ENCODE results near the gene AP2A1.

DNA sequence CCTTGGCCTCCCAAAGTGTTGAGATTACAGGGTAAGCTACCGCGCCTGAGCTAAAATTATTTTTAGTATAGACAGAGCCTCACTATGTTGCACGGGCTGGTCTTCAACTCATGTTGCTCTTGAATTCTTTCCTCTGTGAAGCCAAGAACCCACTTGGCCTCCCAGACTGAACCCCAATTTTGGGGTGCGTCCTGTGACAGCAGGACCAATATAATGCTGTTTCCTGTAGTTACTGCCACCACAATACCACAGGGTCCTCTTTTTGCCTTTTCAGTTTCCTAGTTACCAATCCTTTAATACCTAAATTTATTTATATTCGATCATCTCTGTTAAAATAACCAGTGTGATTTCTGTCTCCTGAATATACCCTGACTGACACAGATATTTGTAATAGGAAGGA lies 36.6 kb upstream of the AP2A1 start:
- TF ChIP-seq, protein P1, sequence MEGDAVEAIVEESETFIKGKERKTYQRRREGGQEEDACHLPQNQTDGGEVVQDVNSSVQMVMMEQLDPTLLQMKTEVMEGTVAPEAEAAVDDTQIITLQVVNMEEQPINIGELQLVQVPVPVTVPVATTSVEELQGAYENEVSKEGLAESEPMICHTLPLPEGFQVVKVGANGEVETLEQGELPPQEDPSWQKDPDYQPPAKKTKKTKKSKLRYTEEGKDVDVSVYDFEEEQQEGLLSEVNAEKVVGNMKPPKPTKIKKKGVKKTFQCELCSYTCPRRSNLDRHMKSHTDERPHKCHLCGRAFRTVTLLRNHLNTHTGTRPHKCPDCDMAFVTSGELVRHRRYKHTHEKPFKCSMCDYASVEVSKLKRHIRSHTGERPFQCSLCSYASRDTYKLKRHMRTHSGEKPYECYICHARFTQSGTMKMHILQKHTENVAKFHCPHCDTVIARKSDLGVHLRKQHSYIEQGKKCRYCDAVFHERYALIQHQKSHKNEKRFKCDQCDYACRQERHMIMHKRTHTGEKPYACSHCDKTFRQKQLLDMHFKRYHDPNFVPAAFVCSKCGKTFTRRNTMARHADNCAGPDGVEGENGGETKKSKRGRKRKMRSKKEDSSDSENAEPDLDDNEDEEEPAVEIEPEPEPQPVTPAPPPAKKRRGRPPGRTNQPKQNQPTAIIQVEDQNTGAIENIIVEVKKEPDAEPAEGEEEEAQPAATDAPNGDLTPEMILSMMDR (IDR thresholded peaks at IDR 0.05 in 2 of 3, conservative IDR thresholded peaks at IDR 0.05 in 1 of 3; ENCODE audit: insufficient read depth in 2 of 3, low read depth in 1 of 3, low read length in 3 of 3), result no peak
- TF ChIP-seq POLR2A (conservative IDR thresholded peaks at IDR 0.05) (no peak), NR1H2 (CRISPR knock-in tag; IDR thresholded peaks at IDR 0.05) (no peak), TBP (optimal IDR thresholded peaks at IDR 0.05; ENCODE audit: low read depth, low read length) (no peak), ARHGAP35 (IDR thresholded peaks at IDR 0.05; ENCODE audit: partially characterized antibody) (no peak), ZNF274 (IDR thresholded peaks at IDR 0.05; ENCODE audit: borderline replicate concordance, low read depth, low read length) (no peak), ZNF253 (CRISPR knock-in tag; conservative IDR thresholded peaks at IDR 0.05) (no peak), NFIC (IDR thresholded peaks at IDR 0.05) (no peak), DPF2 (IDR thresholded peaks at IDR 0.05) (no peak), EZH2 (IDR thresholded peaks at IDR 0.05; ENCODE audit: borderline replicate concordance, low read depth, low read length) (no peak)
- TF ChIP-seq, protein P2, sequence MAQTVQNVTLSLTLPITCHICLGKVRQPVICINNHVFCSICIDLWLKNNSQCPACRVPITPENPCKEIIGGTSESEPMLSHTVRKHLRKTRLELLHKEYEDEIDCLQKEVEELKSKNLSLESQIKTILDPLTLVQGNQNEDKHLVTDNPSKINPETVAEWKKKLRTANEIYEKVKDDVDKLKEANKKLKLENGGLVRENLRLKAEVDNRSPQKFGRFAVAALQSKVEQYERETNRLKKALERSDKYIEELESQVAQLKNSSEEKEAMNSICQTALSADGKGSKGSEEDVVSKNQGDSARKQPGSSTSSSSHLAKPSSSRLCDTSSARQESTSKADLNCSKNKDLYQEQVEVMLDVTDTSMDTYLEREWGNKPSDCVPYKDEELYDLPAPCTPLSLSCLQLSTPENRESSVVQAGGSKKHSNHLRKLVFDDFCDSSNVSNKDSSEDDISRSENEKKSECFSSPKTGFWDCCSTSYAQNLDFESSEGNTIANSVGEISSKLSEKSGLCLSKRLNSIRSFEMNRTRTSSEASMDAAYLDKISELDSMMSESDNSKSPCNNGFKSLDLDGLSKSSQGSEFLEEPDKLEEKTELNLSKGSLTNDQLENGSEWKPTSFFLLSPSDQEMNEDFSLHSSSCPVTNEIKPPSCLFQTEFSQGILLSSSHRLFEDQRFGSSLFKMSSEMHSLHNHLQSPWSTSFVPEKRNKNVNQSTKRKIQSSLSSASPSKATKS (CRISPR knock-in tag; IDR thresholded peaks at IDR 0.05), result no peak
- TF ChIP-seq, protein P3, sequence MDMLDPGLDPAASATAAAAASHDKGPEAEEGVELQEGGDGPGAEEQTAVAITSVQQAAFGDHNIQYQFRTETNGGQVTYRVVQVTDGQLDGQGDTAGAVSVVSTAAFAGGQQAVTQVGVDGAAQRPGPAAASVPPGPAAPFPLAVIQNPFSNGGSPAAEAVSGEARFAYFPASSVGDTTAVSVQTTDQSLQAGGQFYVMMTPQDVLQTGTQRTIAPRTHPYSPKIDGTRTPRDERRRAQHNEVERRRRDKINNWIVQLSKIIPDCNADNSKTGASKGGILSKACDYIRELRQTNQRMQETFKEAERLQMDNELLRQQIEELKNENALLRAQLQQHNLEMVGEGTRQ (CRISPR knock-in tag; IDR thresholded peaks at IDR 0.05), result no peak
- TF ChIP-seq, protein P4, sequence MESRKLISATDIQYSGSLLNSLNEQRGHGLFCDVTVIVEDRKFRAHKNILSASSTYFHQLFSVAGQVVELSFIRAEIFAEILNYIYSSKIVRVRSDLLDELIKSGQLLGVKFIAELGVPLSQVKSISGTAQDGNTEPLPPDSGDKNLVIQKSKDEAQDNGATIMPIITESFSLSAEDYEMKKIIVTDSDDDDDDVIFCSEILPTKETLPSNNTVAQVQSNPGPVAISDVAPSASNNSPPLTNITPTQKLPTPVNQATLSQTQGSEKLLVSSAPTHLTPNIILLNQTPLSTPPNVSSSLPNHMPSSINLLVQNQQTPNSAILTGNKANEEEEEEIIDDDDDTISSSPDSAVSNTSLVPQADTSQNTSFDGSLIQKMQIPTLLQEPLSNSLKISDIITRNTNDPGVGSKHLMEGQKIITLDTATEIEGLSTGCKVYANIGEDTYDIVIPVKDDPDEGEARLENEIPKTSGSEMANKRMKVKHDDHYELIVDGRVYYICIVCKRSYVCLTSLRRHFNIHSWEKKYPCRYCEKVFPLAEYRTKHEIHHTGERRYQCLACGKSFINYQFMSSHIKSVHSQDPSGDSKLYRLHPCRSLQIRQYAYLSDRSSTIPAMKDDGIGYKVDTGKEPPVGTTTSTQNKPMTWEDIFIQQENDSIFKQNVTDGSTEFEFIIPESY (CRISPR knock-in tag; IDR thresholded peaks at IDR 0.05), result no peak
- TF ChIP-seq, protein P5, sequence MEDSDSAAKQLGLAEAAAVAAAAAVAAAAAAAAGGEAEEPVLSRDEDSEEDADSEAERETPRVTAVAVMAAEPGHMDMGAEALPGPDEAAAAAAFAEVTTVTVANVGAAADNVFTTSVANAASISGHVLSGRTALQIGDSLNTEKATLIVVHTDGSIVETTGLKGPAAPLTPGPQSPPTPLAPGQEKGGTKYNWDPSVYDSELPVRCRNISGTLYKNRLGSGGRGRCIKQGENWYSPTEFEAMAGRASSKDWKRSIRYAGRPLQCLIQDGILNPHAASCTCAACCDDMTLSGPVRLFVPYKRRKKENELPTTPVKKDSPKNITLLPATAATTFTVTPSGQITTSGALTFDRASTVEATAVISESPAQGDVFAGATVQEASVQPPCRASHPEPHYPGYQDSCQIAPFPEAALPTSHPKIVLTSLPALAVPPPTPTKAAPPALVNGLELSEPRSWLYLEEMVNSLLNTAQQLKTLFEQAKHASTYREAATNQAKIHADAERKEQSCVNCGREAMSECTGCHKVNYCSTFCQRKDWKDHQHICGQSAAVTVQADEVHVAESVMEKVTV (CRISPR knock-in tag; IDR thresholded peaks at IDR 0.05), result no peak
